HepG2 (cell line): Measurements from ENCODE around the gene RNASE7. TPM values are rescaled to one million over a fixed set of nuclear protein-coding genes. Genes with fewer than 3 reads are reported as not detected.

Experiments used
- ARNT2 ChIP-seq: sonication (generic); formaldehyde crosslinking; IDR thresholded peaks from 2 replicates; pipeline ENCODE4 v1.8.0; 2022; ENCODE audit warnings: mild to moderate bottlenecking, low read depth, missing genetic modification reagents, moderate library complexity
- ATAD3A ChIP-seq: sonication (generic); formaldehyde crosslinking; IDR thresholded peaks from 2 replicates; pipeline ENCODE4 v1.4.0; 2020; ENCODE audit warnings: missing genetic modification reagents
- HMG20B ChIP-seq: conservative IDR thresholded peaks from 2 replicates; pipeline ENCODE4 v1.6.1; 2016; ENCODE audit warnings: missing genetic modification reagents, missing compliant biosample characterization
- LCORL ChIP-seq, 2 experiments: fragments of 450-650 bp in 1 of 2; sonication (generic) in 1 of 2; formaldehyde crosslinking in 1 of 2; IDR thresholded peaks; 2 replicates each; pipeline versions ENCODE4 v1.5.0 to v1.6.1; 2017 to 2020; ENCODE audit warnings: antibody characterized with exemption in 1 of 2, missing genetic modification reagents in 1 of 2
- MAFG ChIP-seq: sonication (generic); formaldehyde crosslinking; IDR thresholded peaks from 2 replicates; pipeline ENCODE4 v1.5.1; 2020; ENCODE audit warnings: mild to moderate bottlenecking, missing genetic modification reagents
- MATR3 ChIP-seq: sonication (generic); formaldehyde crosslinking; IDR thresholded peaks from 2 replicates; pipeline ENCODE4 v1.4.0; 2020; ENCODE audit warnings: missing genetic modification reagents
- NFE2L2 ChIP-seq: fragments of 150-350 bp; IDR thresholded peaks from 2 replicates; pipeline ENCODE4 v1.6.1; 2014; ENCODE audit warnings: low read length
- U2AF2 ChIP-seq: fragments of 200-400 bp; formaldehyde crosslinking; IDR thresholded peaks from 2 replicates; pipeline ENCODE4 v1.6.1; 2017; ENCODE audit warnings: low read depth, mild to moderate bottlenecking, low read length
- ZBTB21 ChIP-seq: sonication (generic); formaldehyde crosslinking; IDR thresholded peaks from 2 replicates; pipeline ENCODE4 v1.4.0; 2020; ENCODE audit warnings: missing genetic modification reagents
- ZNF17 ChIP-seq: sonication (generic); formaldehyde crosslinking; IDR thresholded peaks from 2 replicates; pipeline ENCODE4 v1.5.0; 2020; ENCODE audit warnings: mild to moderate bottlenecking, missing genetic modification reagents
- ZNF329 ChIP-seq: sonication (generic); formaldehyde crosslinking; IDR thresholded peaks from 2 replicates; pipeline ENCODE4 v1.9.0; 2021; ENCODE audit warnings: low read depth, mild to moderate bottlenecking, missing genetic modification reagents
- ZNF432 ChIP-seq: sonication (generic); formaldehyde crosslinking; IDR thresholded peaks from 2 replicates; pipeline ENCODE4 v1.5.0; 2020; ENCODE audit warnings: missing genetic modification reagents, mild to moderate bottlenecking, borderline replicate concordance
- ZNF724P ChIP-seq: sonication (generic); formaldehyde crosslinking; IDR thresholded peaks from 2 replicates; pipeline ENCODE4 v1.8.0; 2022; ENCODE audit warnings: missing genetic modification reagents, borderline replicate concordance
- ZSCAN25 ChIP-seq: sonication (generic); formaldehyde crosslinking; IDR thresholded peaks from 2 replicates; pipeline ENCODE4 v1.8.0; 2022; ENCODE audit warnings: mild to moderate bottlenecking, missing genetic modification reagents
- polyA plus RNA-seq, 8 experiments: library from polyadenylated mRNA; depleted of rRNA in 3 of 8; stranded (reverse) in 7 of 8; unstranded in 1 of 8; fragments of >200 nt; fragmentation: Illumina TruSeq in 4 of 8; extraction: Trizol in 4 of 8; gene quantifications; 2 replicates each; pipeline versions ENCODE4 v1.2.1 to v1.2.3, GENCODE V29; 2011 to 2016; ENCODE audit warnings: low read depth in 4 of 8, missing spikeins in 1 of 8, mixed read lengths in 1 of 8; ENCODE audit not compliant: insufficient read depth in 1 of 8
- total RNA-seq, 5 experiments: library from RNA; depleted of rRNA; stranded (reverse); fragments of >200 nt; fragmentation: Illumina TruSeq; extraction: Trizol; gene quantifications; 2 replicates each; pipeline ENCODE4 v1.2.3, GENCODE V29; 2016; ENCODE audit warnings: low read depth in 1 of 5
- TF ChIP-seq, protein P1 (sequence below): fragments of 450-650 bp; IDR thresholded peaks from 2 replicates; pipeline ENCODE4 v1.6.1; 2017; ENCODE audit warnings: mild to moderate bottlenecking
- TF ChIP-seq, protein P2 (sequence below), 2 experiments: sonication (generic) in 1 of 2; formaldehyde crosslinking in 1 of 2; IDR thresholded peaks; 2 replicates each; pipeline versions ENCODE4 v1.6.1 to v1.9.0; 2014 to 2022; ENCODE audit warnings: antibody characterized with exemption in 1 of 2, borderline replicate concordance in 1 of 2, inconsistent platforms in 1 of 2, low read depth in 1 of 2, missing genetic modification reagents in 1 of 2
- TF ChIP-seq, protein P3 (sequence below): sonication (generic); formaldehyde crosslinking; IDR thresholded peaks from 2 replicates; pipeline ENCODE4 v1.5.1; 2020; ENCODE audit warnings: mild to moderate bottlenecking, missing genetic modification reagents, borderline replicate concordance
- TF ChIP-seq, protein P4 (sequence below): sonication (generic); formaldehyde crosslinking; IDR thresholded peaks from 2 replicates; pipeline ENCODE4 v1.5.0; 2020; ENCODE audit warnings: missing genetic modification reagents, mild to moderate bottlenecking, borderline replicate concordance

Gene RNASE7
- total and polyA plus RNA-seq, 2 of the 13 experiments (the other 11 are each of a cell fraction or from before 2014, with no cell fraction given): 0.04 TPM; not detected in 1

DNA sequence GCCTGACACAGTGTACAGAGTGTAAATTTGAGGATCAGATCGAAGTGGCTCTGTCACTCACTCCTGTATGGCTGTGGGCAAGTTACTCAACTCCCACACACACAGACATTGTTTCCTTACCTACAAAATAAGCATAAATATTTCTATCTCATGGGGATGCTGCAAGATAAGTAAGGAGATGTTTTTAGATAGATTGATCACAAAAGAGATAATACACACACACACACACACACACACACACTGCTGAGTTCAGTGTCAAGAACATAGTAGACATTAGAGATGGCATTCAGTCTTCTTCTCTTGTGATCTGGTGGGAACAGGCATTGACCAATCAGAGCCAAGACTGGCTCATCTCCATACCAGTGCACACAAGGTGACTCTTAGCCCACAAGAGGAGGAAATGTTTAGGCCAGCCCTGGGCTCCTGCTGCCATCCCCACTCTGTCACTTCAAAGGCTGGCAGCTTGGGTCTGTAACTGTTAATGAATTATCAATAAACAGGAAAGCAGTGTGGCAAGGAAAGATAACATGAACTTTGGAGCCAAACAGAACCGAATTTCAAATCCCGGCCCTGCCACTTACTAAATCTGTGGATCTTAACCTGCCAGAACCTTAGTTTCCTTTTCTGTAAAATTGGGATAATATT, 12.1 kb downstream of the RNASE7 start (continued):
- TF ChIP-seq, protein P1, sequence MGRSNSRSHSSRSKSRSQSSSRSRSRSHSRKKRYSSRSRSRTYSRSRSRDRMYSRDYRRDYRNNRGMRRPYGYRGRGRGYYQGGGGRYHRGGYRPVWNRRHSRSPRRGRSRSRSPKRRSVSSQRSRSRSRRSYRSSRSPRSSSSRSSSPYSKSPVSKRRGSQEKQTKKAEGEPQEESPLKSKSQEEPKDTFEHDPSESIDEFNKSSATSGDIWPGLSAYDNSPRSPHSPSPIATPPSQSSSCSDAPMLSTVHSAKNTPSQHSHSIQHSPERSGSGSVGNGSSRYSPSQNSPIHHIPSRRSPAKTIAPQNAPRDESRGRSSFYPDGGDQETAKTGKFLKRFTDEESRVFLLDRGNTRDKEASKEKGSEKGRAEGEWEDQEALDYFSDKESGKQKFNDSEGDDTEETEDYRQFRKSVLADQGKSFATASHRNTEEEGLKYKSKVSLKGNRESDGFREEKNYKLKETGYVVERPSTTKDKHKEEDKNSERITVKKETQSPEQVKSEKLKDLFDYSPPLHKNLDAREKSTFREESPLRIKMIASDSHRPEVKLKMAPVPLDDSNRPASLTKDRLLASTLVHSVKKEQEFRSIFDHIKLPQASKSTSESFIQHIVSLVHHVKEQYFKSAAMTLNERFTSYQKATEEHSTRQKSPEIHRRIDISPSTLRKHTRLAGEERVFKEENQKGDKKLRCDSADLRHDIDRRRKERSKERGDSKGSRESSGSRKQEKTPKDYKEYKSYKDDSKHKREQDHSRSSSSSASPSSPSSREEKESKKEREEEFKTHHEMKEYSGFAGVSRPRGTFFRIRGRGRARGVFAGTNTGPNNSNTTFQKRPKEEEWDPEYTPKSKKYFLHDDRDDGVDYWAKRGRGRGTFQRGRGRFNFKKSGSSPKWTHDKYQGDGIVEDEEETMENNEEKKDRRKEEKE: no peak
- TF ChIP-seq HMG20B (CRISPR knock-in tag) (peak; percentile 95), ZNF432 (CRISPR knock-in tag) (no peak), NFE2L2 (no peak), ZBTB21 (CRISPR knock-in tag) (0 out of 2 replicates have a peak, but pooled peaks have one; percentile 18), ZNF724P (CRISPR knock-in tag) (no peak), ZSCAN25 (peak; percentile 67; the same call in 1 of the 2 replicates), ZNF17 (0 out of 2 replicates have a peak, but pooled peaks have one; percentile 64), U2AF2 (no peak), MATR3 (CRISPR knock-in tag) (no peak), ZNF329 (CRISPR knock-in tag) (no peak), LCORL (IDR thresholded peaks at IDR 0.05) (peak; percentile 81), LCORL (CRISPR knock-in tag; IDR thresholded peaks at IDR 0.05) (peak; percentile 96), ARNT2 (CRISPR knock-in tag) (no peak), MAFG (CRISPR knock-in tag) (no peak), ATAD3A (no peak)
- TF ChIP-seq, protein P2, sequence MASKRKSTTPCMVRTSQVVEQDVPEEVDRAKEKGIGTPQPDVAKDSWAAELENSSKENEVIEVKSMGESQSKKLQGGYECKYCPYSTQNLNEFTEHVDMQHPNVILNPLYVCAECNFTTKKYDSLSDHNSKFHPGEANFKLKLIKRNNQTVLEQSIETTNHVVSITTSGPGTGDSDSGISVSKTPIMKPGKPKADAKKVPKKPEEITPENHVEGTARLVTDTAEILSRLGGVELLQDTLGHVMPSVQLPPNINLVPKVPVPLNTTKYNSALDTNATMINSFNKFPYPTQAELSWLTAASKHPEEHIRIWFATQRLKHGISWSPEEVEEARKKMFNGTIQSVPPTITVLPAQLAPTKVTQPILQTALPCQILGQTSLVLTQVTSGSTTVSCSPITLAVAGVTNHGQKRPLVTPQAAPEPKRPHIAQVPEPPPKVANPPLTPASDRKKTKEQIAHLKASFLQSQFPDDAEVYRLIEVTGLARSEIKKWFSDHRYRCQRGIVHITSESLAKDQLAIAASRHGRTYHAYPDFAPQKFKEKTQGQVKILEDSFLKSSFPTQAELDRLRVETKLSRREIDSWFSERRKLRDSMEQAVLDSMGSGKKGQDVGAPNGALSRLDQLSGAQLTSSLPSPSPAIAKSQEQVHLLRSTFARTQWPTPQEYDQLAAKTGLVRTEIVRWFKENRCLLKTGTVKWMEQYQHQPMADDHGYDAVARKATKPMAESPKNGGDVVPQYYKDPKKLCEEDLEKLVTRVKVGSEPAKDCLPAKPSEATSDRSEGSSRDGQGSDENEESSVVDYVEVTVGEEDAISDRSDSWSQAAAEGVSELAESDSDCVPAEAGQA (IDR thresholded peaks at IDR 0.05; ENCODE audit: low read depth): 0 out of 2 replicates have a peak, but pooled peaks have one; percentile 43
- TF ChIP-seq, protein P2 (CRISPR knock-in tag; IDR thresholded peaks at IDR 0.05; ENCODE audit: borderline replicate concordance): no peak
- TF ChIP-seq, protein P3, sequence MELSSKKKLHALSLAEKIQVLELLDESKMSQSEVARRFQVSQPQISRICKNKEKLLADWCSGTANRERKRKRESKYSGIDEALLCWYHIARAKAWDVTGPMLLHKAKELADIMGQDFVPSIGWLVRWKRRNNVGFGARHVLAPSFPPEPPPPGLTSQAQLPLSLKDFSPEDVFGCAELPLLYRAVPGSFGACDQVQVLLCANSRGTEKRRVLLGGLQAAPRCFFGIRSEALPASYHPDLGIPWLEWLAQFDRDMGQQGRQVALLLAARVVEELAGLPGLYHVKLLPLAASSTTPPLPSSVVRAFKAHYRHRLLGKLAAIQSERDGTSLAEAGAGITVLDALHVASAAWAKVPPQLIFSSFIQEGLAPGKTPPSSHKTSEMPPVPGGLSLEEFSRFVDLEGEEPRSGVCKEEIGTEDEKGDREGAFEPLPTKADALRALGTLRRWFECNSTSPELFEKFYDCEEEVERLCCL (CRISPR knock-in tag): no peak
- TF ChIP-seq, protein P4, sequence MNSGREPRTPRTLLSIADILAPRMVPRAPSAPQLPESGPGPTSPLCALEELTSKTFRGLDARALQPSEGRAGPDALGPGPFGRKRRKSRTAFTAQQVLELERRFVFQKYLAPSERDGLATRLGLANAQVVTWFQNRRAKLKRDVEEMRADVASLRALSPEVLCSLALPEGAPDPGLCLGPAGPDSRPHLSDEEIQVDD (CRISPR knock-in tag): no peak
